Ectodermal cell (in vitro differentiated cells): Measurements from ENCODE around the gene CNIH3.

Experiments used
- H3K27ac ChIP-seq: 2 replicates; pipeline ENCODE4 v1.7.0; 2013; ENCODE audit warnings: mild to moderate bottlenecking, low read depth, low read length; ENCODE audit not compliant: insufficient read depth, poor library complexity, severe bottlenecking
- H3K27me3 ChIP-seq: 2 replicates; pipeline ENCODE4 v1.7.0; 2013; ENCODE audit warnings: mild to moderate bottlenecking, low read length; ENCODE audit not compliant: insufficient read depth, control insufficient read depth, poor library complexity, severe bottlenecking
- H3K36me3 ChIP-seq: one replicate; pipeline ENCODE4 v1.7.0; 2013; ENCODE audit warnings: low read length; ENCODE audit not compliant: control insufficient read depth, insufficient read depth
- H3K4me1 ChIP-seq: one replicate; pipeline ENCODE4 v1.7.0; 2013; ENCODE audit warnings: low read length; ENCODE audit not compliant: control insufficient read depth, insufficient read depth
- H3K4me3 ChIP-seq: 2 replicates; pipeline ENCODE4 v1.7.0; 2013; ENCODE audit warnings: low read depth, low read length, control low read depth; ENCODE audit not compliant: insufficient read depth
- H3K9me3 ChIP-seq: 2 replicates; pipeline ENCODE4 v1.7.0; 2013; ENCODE audit warnings: mild to moderate bottlenecking, low read length, moderate library complexity; ENCODE audit not compliant: control insufficient read depth
- WGBS, 2 experiments: methylation state at CpG; one replicate each; pipeline ENCODE4 v1.1.7; 2013; ENCODE audit warnings: missing lambda C conversion rate in 2 of 2; 5-methylcytosine and 5-hydroxymethylcytosine counted together

CNIH3 gene

GRCh38 chr1:224745924-224746323 is 129.8 kb downstream of the CNIH3 start:
- Histone ChIP-seq H3K4me1 (no peaks in the 10 kb centered on the region), H3K36me3 (no peaks in the 10 kb centered on the region), H3K9me3 (no peaks in the 10 kb centered on the region), H3K27me3 (no peaks in the 10 kb centered on the region), H3K4me3 (no peak overlapping the region), H3K27ac (no peak overlapping the region)
- 96% methylated on average over 4 of the region's 4 CpGs for WGBS, 2 experiments

DNA sequence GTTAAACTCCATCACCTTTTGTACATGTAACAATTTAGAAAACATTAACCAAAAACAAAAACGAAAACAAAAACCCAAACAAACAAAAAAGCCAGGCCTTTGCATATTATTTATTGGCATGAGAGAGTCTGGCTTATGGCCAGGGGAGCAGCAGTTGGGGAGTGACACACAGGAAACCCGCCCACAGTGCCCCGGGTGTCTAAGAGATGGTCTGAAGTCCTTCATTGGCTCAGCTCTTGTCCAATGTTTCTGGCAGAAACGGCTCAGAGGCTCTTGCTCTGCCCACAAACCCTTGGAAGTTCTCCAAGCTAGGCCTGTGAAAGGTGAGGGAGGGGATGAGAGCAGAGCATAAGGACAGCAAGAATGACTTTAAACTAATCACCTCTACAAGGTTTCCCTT is 131.5 kb downstream of the CNIH3 start:
- Histone ChIP-seq H3K27me3 (no peaks in the 10 kb centered on the region), H3K4me1 (no peaks in the 10 kb centered on the region), H3K4me3 (no peak overlapping the region), H3K9me3 (no peaks in the 10 kb centered on the region), H3K27ac (no peak overlapping the region), H3K36me3 (no peaks in the 10 kb centered on the region)
- WGBS, 2 experiments = 85 to 95% methylated on average over 3 to 4 of the region's 4 CpGs

DNA sequence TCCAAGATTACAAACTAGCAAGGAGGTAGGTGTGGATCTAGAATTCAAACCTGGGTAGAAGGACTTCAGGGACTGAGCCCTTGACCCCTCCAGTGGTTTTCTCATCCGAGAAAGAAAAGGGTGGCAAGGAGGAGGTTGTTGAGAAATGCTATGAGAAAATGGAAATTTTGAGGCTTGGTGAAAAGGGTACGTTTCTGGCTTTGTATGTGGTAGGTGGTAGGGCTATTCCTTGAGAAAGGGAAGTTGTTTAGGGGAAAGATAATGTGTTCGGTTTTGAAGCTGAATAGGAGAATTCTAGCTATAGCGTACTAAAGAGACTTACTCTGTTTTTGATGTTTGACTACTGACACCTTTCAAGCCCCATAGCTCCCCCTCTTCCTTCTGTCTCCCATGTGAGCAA is 133.8 kb downstream of the CNIH3 start:
- no peaks in the 10 kb centered on the region for H3K27me3 ChIP-seq

DNA sequence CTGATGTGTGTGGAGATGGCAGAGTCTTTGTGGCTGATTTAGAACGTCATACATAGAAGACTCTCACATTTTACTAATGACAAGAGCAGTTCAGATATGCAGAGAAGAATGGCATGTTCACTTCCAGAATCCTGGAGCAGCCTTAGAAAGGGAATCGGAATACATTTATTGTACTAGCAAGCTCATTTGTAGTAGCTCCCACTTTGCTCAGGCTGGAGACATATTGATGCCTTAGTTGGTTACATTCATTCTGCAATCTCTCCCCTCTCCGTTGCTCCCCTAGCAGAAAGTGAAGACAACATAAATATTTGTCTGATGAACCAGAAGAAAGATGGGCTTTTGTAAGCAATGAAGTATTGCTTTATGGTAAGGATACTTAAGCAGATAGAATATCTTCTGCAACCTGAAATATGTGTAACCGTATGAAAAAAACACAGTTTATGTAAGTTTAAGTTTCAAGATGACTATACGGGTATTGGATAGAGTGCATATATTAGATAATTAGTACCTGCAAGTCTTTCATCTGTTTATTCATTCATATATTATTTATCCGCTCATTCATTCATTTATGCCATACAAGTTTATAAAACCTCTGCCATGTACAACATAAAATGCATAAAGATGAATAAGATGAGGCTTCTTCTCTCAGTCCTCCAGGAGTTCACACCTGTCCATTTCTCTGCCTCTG is 135.7 kb downstream of the CNIH3 start:
- Histone ChIP-seq H3K9me3 (no peaks in the 10 kb centered on the region), H3K27me3 (no peaks in the 10 kb centered on the region), H3K36me3 (no peaks in the 10 kb centered on the region), H3K27ac (no peak overlapping the region), H3K4me3 (no peak overlapping the region), H3K4me1 (no peaks in the 10 kb centered on the region)
- WGBS, 2 experiments = 93% methylated on average over 5 to 6 of the region's 6 CpGs

More for the DNA sequence above, 133.8 kb downstream of the CNIH3 start:
- Histone ChIP-seq H3K9me3 (no peaks in the 10 kb centered on the region), H3K4me1 (no peaks in the 10 kb centered on the region), H3K27ac (no peak overlapping the region), H3K36me3 (no peaks in the 10 kb centered on the region), H3K4me3 (no peak overlapping the region)
- 89 to 94% methylated on average over 4 of the region's 4 CpGs for WGBS, 2 experiments

DNA sequence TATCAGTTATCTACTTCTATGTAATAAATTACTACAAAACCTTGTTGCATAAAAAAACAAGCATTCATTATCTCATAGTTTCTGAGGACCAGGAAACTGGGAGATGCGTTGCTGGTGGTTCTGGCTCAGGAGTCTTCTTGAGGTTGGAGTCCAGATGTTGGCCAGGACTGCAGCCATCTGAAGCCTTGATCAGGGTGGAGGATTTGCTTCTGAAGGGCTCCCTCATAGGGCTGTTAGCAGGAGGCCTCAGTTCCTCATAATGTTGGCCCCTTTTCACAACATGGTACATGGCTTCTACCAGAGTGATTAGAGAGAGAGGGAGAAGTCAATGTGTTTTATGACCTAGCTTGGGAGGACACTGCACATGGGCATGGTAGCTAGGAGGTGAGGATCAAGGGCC is 137.4 kb downstream of the CNIH3 start:
- H3K4me1 ChIP-seq = no peaks in the 10 kb centered on the region
- H3K36me3 ChIP-seq = no peaks in the 10 kb centered on the region
- peaks cover 2% of the 10 kb centered on the region for H3K9me3 ChIP-seq
- no peaks in the 10 kb centered on the region for H3K27me3 ChIP-seq
- H3K4me3 ChIP-seq = no peak overlapping the region
- H3K27ac ChIP-seq = no peak overlapping the region
- WGBS, 2 experiments = 85 to 100% methylated on average over 1 of the region's 1 CpG

- Histone ChIP-seq H3K9me3 (peaks cover 2% of the 10 kb centered on the region), H3K27me3 (no peaks in the 10 kb centered on the region), H3K4me3 (no peak overlapping the region), H3K36me3 (no peaks in the 10 kb centered on the region), H3K4me1 (no peaks in the 10 kb centered on the region), H3K27ac (no peak overlapping the region)
- 89 to 92% methylated on average over 4 of the region's 4 CpGs for WGBS, 2 experiments
Measured at GRCh38 chr1:224755586-224755985, 139.5 kb downstream of the CNIH3 start.

GRCh38 chr1:224757508-224757907 is 141.4 kb downstream of the CNIH3 start:
- H3K9me3 ChIP-seq = peaks cover 2% of the 10 kb centered on the region
- no peaks in the 10 kb centered on the region for H3K4me1 ChIP-seq
- no peak overlapping the region for H3K4me3 ChIP-seq
- no peaks in the 10 kb centered on the region for H3K36me3 ChIP-seq
- H3K27me3 ChIP-seq = no peaks in the 10 kb centered on the region
- WGBS, 2 experiments = 92 to 99% methylated on average over 3 to 5 of the region's 5 CpGs
- H3K27ac ChIP-seq = no peak overlapping the region

DNA sequence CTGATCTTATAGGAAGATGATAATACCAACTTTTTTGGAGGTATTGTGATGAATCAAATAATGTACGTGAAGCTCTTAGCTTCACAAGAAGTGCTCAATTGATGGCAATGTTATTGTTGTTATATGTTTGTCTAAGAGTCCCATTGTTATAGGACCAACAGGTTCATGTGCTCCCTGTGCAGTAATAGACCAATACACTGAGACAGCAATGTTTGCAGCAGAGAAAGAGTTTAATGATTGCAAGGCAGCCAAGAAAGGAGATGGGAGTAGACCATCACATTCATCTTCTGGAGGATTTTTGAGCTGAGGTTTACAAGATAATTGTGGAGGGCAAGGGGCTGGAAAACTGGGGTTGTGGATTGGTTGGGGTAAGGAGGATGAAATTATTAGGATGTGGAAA is 143.0 kb downstream of the CNIH3 start:
- Histone ChIP-seq H3K36me3 (no peaks in the 10 kb centered on the region), H3K9me3 (peaks cover 2% of the 10 kb centered on the region), H3K4me1 (no peaks in the 10 kb centered on the region), H3K27me3 (no peaks in the 10 kb centered on the region), H3K4me3 (no peak overlapping the region), H3K27ac (no peak overlapping the region)
- 91 to 96% methylated on average over 1 of the region's 1 CpG for WGBS, 2 experiments

DNA sequence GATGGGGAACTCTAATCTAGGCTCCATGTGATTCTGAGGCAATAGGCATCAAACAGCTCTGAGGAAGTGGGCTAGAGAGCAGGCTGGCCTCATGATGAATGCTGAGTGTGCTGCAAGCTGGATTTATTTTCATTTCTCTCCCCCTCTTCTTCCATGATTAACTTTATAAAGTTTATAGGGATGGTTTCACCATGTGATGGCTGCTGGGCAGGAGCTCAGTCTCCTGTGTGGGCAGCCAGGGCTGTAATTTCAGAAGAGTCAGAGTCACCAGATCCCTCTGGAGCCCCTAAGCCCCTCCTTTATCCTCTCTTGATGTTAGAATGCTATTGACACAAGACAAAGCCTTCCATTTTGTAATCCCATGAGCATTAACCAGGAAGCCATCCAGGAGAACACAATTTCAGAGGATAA is 143.6 kb downstream of the CNIH3 start:
- Histone ChIP-seq H3K4me3 (no peak overlapping the region), H3K36me3 (no peaks in the 10 kb centered on the region), H3K27ac (no peak overlapping the region), H3K9me3 (peaks cover 2% of the 10 kb centered on the region), H3K27me3 (no peaks in the 10 kb centered on the region), H3K4me1 (no peaks in the 10 kb centered on the region)

DNA sequence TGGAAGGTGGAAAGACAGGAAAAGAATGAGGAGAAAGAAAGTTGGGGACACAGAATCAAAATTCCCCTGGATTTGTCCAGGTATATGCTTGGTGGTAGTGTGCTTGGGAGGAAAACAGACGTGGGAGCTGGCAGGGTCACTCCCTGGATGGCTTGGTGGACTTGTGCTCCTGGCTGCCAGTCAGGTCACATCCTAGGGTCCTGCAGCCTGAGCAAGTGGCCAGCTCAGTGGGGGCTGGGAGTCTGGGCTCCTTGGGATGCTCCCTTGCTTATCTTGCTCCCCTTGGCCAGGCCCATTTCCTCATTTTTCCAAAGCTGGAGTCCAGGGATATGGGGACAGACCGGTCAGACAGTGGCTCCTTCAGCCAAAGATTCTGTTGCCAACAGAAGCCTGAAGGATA is 144.0 kb downstream of the CNIH3 start:
- H3K27ac ChIP-seq = no peak overlapping the region
- no peak overlapping the region for H3K4me3 ChIP-seq
- H3K4me1 ChIP-seq = no peaks in the 10 kb centered on the region
- peaks cover 2% of the 10 kb centered on the region for H3K9me3 ChIP-seq
- 90 to 92% methylated on average over 2 of the region's 2 CpGs for WGBS, 2 experiments
- H3K27me3 ChIP-seq = no peaks in the 10 kb centered on the region
- no peaks in the 10 kb centered on the region for H3K36me3 ChIP-seq

DNA sequence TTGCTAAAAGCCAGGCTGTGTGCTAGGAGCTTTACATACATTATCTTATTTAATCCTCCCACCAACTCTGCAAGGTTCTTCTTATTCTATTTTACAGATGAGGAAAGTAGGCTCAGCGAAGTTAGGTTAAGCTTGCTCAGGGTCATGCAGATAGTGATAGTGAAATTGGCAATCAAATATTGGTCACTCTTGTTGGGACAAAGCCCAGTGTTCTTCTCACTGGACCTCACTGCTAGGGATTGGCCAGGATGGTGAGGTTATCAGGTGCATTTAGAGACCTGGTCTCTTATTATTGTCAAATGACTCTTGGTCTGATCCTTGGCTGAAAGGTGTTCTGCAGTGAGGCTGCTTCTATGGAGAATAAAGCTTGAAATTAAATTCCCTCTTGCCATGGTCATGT is 145.1 kb downstream of the CNIH3 start:
- Histone ChIP-seq H3K4me1 (no peaks in the 10 kb centered on the region), H3K4me3 (no peak overlapping the region), H3K9me3 (peaks cover 2% of the 10 kb centered on the region), H3K27ac (no peak overlapping the region), H3K36me3 (no peaks in the 10 kb centered on the region), H3K27me3 (no peaks in the 10 kb centered on the region)
- WGBS, 2 experiments = 89 to 97% methylated on average over 1 of the region's 1 CpG
